Activated T-cell treated with anti-CD3 and anti-CD28 coated beads, Interleukin-2, amount 50 U/mL, for 72 hours (primary cell): ENCODE measurements around the gene ASIC1. TPM values are rescaled to one million over a fixed set of nuclear protein-coding genes. Genes with fewer than 3 reads are reported as not detected.

Experiments
- ATAC-seq, 2 donors: fragments of 150-1000 bp; cut with Tn5 transposase; replicated peaks in 1 of 2; 2 replicates each; pipeline ENCODE4 v1.10.0; 2021; ENCODE audit warnings: moderate library complexity in 2 of 2, mild to moderate bottlenecking in 1 of 2
- DNase-seq, 2 donors: peaks; one replicate each; pipeline ENCODE4 v3.0.0; 2021 to 2022; ENCODE audit warnings: mixed read lengths in 1 of 2
- H3K27ac Mint-ChIP-seq: one replicate; pipeline ENCODE4 v1.8.0; 2022; ENCODE audit warnings: mild to moderate bottlenecking, moderate library complexity, mixed read lengths
- H3K27me3 Mint-ChIP-seq: one replicate; pipeline ENCODE4 v1.8.0; 2022; ENCODE audit warnings: low read depth, mixed read lengths
- H3K36me3 Mint-ChIP-seq, 2 donors: one replicate each; pipeline ENCODE4 v1.8.0; 2022; ENCODE audit warnings: mixed read lengths in 2 of 2, mild to moderate bottlenecking in 1 of 2; ENCODE audit not compliant: insufficient read depth in 2 of 2
- H3K4me1 Mint-ChIP-seq: one replicate; pipeline ENCODE4 v1.8.0; 2022; ENCODE audit warnings: low read depth, mixed read lengths
- H3K4me3 Mint-ChIP-seq, 2 donors: one replicate each; pipeline ENCODE4 v1.8.0; 2022; ENCODE audit warnings: mild to moderate bottlenecking in 2 of 2, mixed read lengths in 2 of 2, moderate library complexity in 2 of 2
- H3K9me3 Mint-ChIP-seq, 2 donors: one replicate each; pipeline ENCODE4 v1.8.0; 2022; ENCODE audit warnings: mixed read lengths in 2 of 2
- total RNA-seq, 2 donors: library from RNA; stranded (reverse); gene quantifications; one replicate each; pipeline ENCODE4 v1.2.3, GENCODE V29; 2022

The ASIC1 gene
- total RNA-seq, 2 donors from 2014 or later, result 5.8 to 12.4 TPM

GRCh38 chr12:50043854-50044253, 13.5 kb upstream of the ASIC1 start:
- no peaks in the 10 kb centered on the region for H3K9me3 Mint-ChIP-seq
- H3K27ac Mint-ChIP-seq, result no peak overlapping the region
- H3K27me3 Mint-ChIP-seq, result no peaks in the 10 kb centered on the region
- peak in 1 of 2 donors; percentile 22 for DNase-seq
- peak; percentile 66 to 73 for ATAC-seq
- H3K36me3 Mint-ChIP-seq, result no peaks in the 10 kb centered on the region
- H3K4me1 Mint-ChIP-seq, result peaks cover 37% of the 10 kb centered on the region
- peak overlapping the region in 1 of 2 donors; percentile 13 for H3K4me3 Mint-ChIP-seq

GRCh38 chr12:50047693-50048250, 9.6 kb upstream of the ASIC1 start:
- H3K4me3 Mint-ChIP-seq, result no peak overlapping the region
- H3K4me1 Mint-ChIP-seq, result peaks cover 25% of the 10 kb centered on the region
- no peak overlapping the region for H3K27ac Mint-ChIP-seq
- peaks cover 35% of the 10 kb centered on the region for H3K27me3 Mint-ChIP-seq
- DNase-seq (no peak), ATAC-seq (no peak)
- no peaks in the 10 kb centered on the region for H3K9me3 Mint-ChIP-seq
- no peaks in the 10 kb centered on the region for H3K36me3 Mint-ChIP-seq

GRCh38 chr12:50049254-50050118, 7.9 kb upstream of the ASIC1 start:
- Mint-ChIP-seq H3K4me3 (no peak overlapping the region), H3K9me3 (no peaks in the 10 kb centered on the region), H3K27me3 (peaks cover 39% of the 10 kb centered on the region), H3K4me1 (peaks cover 8% of the 10 kb centered on the region), H3K36me3 (no peaks in the 10 kb centered on the region), H3K27ac (no peak overlapping the region)
- DNase-seq (no peak), ATAC-seq (no peak)

GRCh38 chr12:50050119-50050385, 7.3 kb upstream of the ASIC1 start:
- Mint-ChIP-seq H3K27me3 (peaks cover 39% of the 10 kb centered on the region), H3K36me3 (no peaks in the 10 kb centered on the region), H3K9me3 (no peaks in the 10 kb centered on the region), H3K27ac (no peak overlapping the region), H3K4me3 (no peak overlapping the region), H3K4me1 (peaks cover 7% of the 10 kb centered on the region)
- ATAC-seq, result no peak
- DNase-seq, result no peak

GRCh38 chr12:50050410-50051098, 6.8 kb upstream of the ASIC1 start:
- no peaks in the 10 kb centered on the region for H3K9me3 Mint-ChIP-seq
- H3K27ac Mint-ChIP-seq, result no peak overlapping the region
- H3K4me3 Mint-ChIP-seq, result peak overlapping the region in 1 of 2 donors; percentile 4
- peaks cover 39% of the 10 kb centered on the region for H3K27me3 Mint-ChIP-seq
- peaks cover 9% of the 10 kb centered on the region for H3K4me1 Mint-ChIP-seq
- DNase-seq (no peak), ATAC-seq (peak in 1 of 2 donors; percentile 32)
- H3K36me3 Mint-ChIP-seq, result no peaks in the 10 kb centered on the region

- DNase-seq, result no peak
- no peaks in the 10 kb centered on the region for H3K9me3 Mint-ChIP-seq
- no peaks in the 10 kb centered on the region for H3K36me3 Mint-ChIP-seq
- H3K27me3 Mint-ChIP-seq, result peaks cover 46% of the 10 kb centered on the region
- no peak overlapping the region for H3K4me3 Mint-ChIP-seq
- peaks cover 16% of the 10 kb centered on the region for H3K4me1 Mint-ChIP-seq
- ATAC-seq, result no peak
- H3K27ac Mint-ChIP-seq, result no peak overlapping the region
These were observed 6.1 kb upstream of the ASIC1 start for GRCh38 chr12:50051101-50051806.

GRCh38 chr12:50052544-50052943, 4.9 kb upstream of the ASIC1 start:
- peaks cover 26% of the 10 kb centered on the region for H3K4me1 Mint-ChIP-seq
- no peak overlapping the region for H3K4me3 Mint-ChIP-seq
- peaks cover 56% of the 10 kb centered on the region for H3K27me3 Mint-ChIP-seq
- H3K36me3 Mint-ChIP-seq, result peaks cover 0 to 3% of the 10 kb centered on the region in 2 donors
- ATAC-seq (no peak), DNase-seq (no peak)
- no peak overlapping the region for H3K27ac Mint-ChIP-seq
- no peaks in the 10 kb centered on the region for H3K9me3 Mint-ChIP-seq

GRCh38 chr12:50052964-50053363, 4.4 kb upstream of the ASIC1 start:
- peaks cover 56% of the 10 kb centered on the region for H3K27me3 Mint-ChIP-seq
- H3K9me3 Mint-ChIP-seq, result no peaks in the 10 kb centered on the region
- ATAC-seq, result no peak
- no peak overlapping the region for H3K4me3 Mint-ChIP-seq
- DNase-seq, result no peak
- H3K4me1 Mint-ChIP-seq, result peaks cover 26% of the 10 kb centered on the region
- H3K27ac Mint-ChIP-seq, result no peak overlapping the region
- H3K36me3 Mint-ChIP-seq, result peaks cover 0 to 3% of the 10 kb centered on the region in 2 donors

GRCh38 chr12:50053583-50053982, 3.8 kb upstream of the ASIC1 start:
- Mint-ChIP-seq H3K4me3 (no peak overlapping the region), H3K4me1 (peaks cover 31% of the 10 kb centered on the region), H3K9me3 (no peaks in the 10 kb centered on the region), H3K27me3 (peaks cover 56% of the 10 kb centered on the region), H3K36me3 (peaks cover 0 to 3% of the 10 kb centered on the region in 2 donors), H3K27ac (no peak overlapping the region)
- no peak for ATAC-seq
- no peak for DNase-seq

GRCh38 chr12:50055831-50056638, 1.4 kb upstream of the ASIC1 start:
- peaks cover 37% of the 10 kb centered on the region for H3K27me3 Mint-ChIP-seq
- ATAC-seq (peak; percentile 24 to 34), DNase-seq (peak; percentile 62 to 69)
- H3K9me3 Mint-ChIP-seq, result no peaks in the 10 kb centered on the region
- H3K4me3 Mint-ChIP-seq, result peak overlapping the region; percentile 80 to 87
- no peak overlapping the region for H3K27ac Mint-ChIP-seq
- peaks cover 48% of the 10 kb centered on the region for H3K4me1 Mint-ChIP-seq
- peaks cover under 1 to 3% of the 10 kb centered on the region in 2 donors for H3K36me3 Mint-ChIP-seq

GRCh38 chr12:50056639-50056976, 788 bp upstream of the ASIC1 start:
- DNase-seq (no peak), ATAC-seq (no peak)
- peaks cover 2 to 3% of the 10 kb centered on the region in 2 donors for H3K36me3 Mint-ChIP-seq
- no peaks in the 10 kb centered on the region for H3K9me3 Mint-ChIP-seq
- peaks cover 33% of the 10 kb centered on the region for H3K27me3 Mint-ChIP-seq
- H3K4me3 Mint-ChIP-seq, result peak overlapping the region; percentile 80 to 87
- peaks cover 50% of the 10 kb centered on the region for H3K4me1 Mint-ChIP-seq
- no peak overlapping the region for H3K27ac Mint-ChIP-seq

- H3K4me1 Mint-ChIP-seq, result peaks cover 50% of the 10 kb centered on the region
These were observed 687 bp downstream of the ASIC1 start for GRCh38 chr12:50057896-50058670.

More at GRCh38 chr12:50057896-50058670, 687 bp downstream of the ASIC1 start:
- peak in 1 of 2 donors; percentile 26 for DNase-seq
- H3K36me3 Mint-ChIP-seq, result peaks cover 2 to 3% of the 10 kb centered on the region in 2 donors
- ATAC-seq, result no peak
- H3K4me3 Mint-ChIP-seq, result peak overlapping the region; percentile 65 to 72
- H3K9me3 Mint-ChIP-seq, result no peaks in the 10 kb centered on the region
- H3K27ac Mint-ChIP-seq, result no peak overlapping the region
- H3K27me3 Mint-ChIP-seq, result peaks cover 18% of the 10 kb centered on the region
